Pancreas (tissue), 10 donors: ENCODE results near the gene TSPEAR. TPM values are rescaled to one million over a fixed set of nuclear protein-coding genes. Genes with fewer than 3 reads are reported as not detected.

Source experiments
- ATAC-seq, 4 donors: fragments of 200-7000 bp; cut with Tn5 transposase; one replicate each; pipeline versions ENCODE4 v1.8.0 to v1.9.1; 2020; ENCODE audit warnings: mild to moderate bottlenecking in 4 of 4, moderate library complexity in 4 of 4
- DNase-seq, 6 donors: peaks; one replicate each; pipeline ENCODE4 v3.0.0-alpha.2; 2020
- FAIRE-seq: peaks from 2 replicates; lab custom pipeline; 2012; peaks lifted over from hg19 to GRCh38; lab: Jason Lieb, UNC
- H3K27ac ChIP-seq, 4 donors: fragments of 200-600 bp; sonication (generic); 1 replicate in 3 of 4; 2 replicates in 1 of 4; pipeline versions ENCODE4 v1.5.0 to v1.8.0; 2020
- H3K27me3 ChIP-seq, 4 donors: fragments of 200-600 bp; one replicate each; pipeline ENCODE4 v1.8.0; 2021
- H3K36me3 ChIP-seq, 3 donors: fragments of 200-600 bp; sonication (generic) in 1 of 3; one replicate each; pipeline versions ENCODE4 v1.5.0 to v1.8.0; 2020 to 2021
- H3K4me1 ChIP-seq, 3 donors: fragments of 200-600 bp; one replicate each; pipeline ENCODE4 v1.8.0; 2021
- H3K4me3 ChIP-seq, 4 donors: fragments of 200-600 bp; sonication (generic) in 2 of 4; one replicate each; pipeline versions ENCODE4 v1.5.0 to v1.8.0; 2020 to 2021
- H3K9me3 ChIP-seq, 4 donors: fragments of 200-600 bp; one replicate each; pipeline ENCODE4 v1.8.0; 2021
- WGBS, 2 donors: extraction: QIAGEN DNeasy Blood & Tissue Kit; methylation state at CpG; one replicate each; pipeline ENCODE4 v1.1.7; 2013; 5-methylcytosine and 5-hydroxymethylcytosine counted together
- intact Hi-C, 3 donors: fragments of 100-400 bp; cut with DNase I; formaldehyde crosslinking; loops; one replicate each; pipeline versions ENCODE4 v1.11.1 to v1.14.2; 2022
- polyA plus RNA-seq, 2 donors: library from polyadenylated mRNA; stranded (reverse); fragments of 200-250 nt; gene quantifications; one replicate each; pipeline ENCODE4 v1.2.3, GENCODE V29; 2013
- total RNA-seq, 6 donors: library from RNA; stranded (reverse); fragmentation: NEBNext Ultra II Directional in 4 of 6; extraction: Animal tissue kit (Norgen Biotek cat#: 25700) in 4 of 6; gene quantifications; one replicate each; pipeline versions ENCODE4 v1.2.1 to v1.2.4, GENCODE V29; 2021 to 2023
- TF ChIP-seq, protein P1 (sequence below), 4 donors: fragments of 200-600 bp; sonication (generic) in 3 of 4; IDR thresholded peaks; one replicate each; pipeline versions ENCODE4 v1.5.0 to v1.8.0; 2021; ENCODE audit warnings: antibody characterized with exemption in 4 of 4
- donor health status: healthy with polysubstance abuse.
- donor health status: DM: no; HTN: no; CAD: no; lungs with moderate emphysema.
- donor health status: DM: no; HTN: no; CAD: no.
- donor health status: control.
- donor health status: control.
- donor health status: Bipolar disorder and iron deficiency.
- donor health status: DM: yes; HTN: yes; CAD: no.
- donor health status: DM: no; HTN: no; CAD: no.
- donor health status: DM: no; HTN: no; CAD: no.
- donor health status: DM: yes; HTN: yes; CAD: no.

Gene TSPEAR
- total and polyA plus RNA-seq, 8 donors, result 0.05 to 1.4 (median 0.25) TPM; not detected in 1

DNA sequence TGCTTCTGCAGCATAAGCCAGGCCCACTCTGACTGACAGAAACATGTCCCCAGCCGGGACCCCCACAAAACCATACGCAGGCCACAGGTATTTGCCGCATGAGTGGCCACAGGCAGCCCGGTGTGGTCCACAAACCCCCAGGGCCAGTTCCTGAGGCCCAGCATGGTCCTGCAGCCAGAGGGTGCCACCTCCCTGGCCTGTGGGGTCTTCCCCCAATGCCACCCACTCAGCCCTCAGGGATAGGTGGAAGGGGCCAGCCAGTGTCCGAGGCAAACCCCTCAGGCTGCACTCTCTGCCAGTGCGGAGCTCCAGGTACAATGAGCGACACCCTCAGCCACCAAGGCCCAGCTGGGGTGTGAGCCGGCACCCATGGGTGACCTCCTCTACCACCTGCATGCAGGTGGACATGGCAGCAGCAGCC lies 46.8 kb upstream of the TSPEAR start:
- H3K27me3 ChIP-seq, result no peaks in the 10 kb centered on the region
- no peak overlapping the region for H3K27ac ChIP-seq
- ATAC-seq, result no peak
- 90 to 98% methylated on average over 8 of the region's 8 CpGs for WGBS, 2 donors
- intact Hi-C loops, result no loop called here
- no peaks in the 10 kb centered on the region for H3K36me3 ChIP-seq
- TF ChIP-seq, protein P1, sequence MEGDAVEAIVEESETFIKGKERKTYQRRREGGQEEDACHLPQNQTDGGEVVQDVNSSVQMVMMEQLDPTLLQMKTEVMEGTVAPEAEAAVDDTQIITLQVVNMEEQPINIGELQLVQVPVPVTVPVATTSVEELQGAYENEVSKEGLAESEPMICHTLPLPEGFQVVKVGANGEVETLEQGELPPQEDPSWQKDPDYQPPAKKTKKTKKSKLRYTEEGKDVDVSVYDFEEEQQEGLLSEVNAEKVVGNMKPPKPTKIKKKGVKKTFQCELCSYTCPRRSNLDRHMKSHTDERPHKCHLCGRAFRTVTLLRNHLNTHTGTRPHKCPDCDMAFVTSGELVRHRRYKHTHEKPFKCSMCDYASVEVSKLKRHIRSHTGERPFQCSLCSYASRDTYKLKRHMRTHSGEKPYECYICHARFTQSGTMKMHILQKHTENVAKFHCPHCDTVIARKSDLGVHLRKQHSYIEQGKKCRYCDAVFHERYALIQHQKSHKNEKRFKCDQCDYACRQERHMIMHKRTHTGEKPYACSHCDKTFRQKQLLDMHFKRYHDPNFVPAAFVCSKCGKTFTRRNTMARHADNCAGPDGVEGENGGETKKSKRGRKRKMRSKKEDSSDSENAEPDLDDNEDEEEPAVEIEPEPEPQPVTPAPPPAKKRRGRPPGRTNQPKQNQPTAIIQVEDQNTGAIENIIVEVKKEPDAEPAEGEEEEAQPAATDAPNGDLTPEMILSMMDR (IDR thresholded peaks at IDR 0.05), result no peak
- H3K4me3 ChIP-seq, result no peak overlapping the region
- no peaks in the 10 kb centered on the region for H3K4me1 ChIP-seq
- no peaks in the 10 kb centered on the region for H3K9me3 ChIP-seq
- no peak for DNase-seq
- no peak for FAIRE-seq

- 79 to 86% methylated on average over 6 of the region's 6 CpGs for WGBS, 2 donors
- intact Hi-C loops, result no loop called here
- no peaks in the 10 kb centered on the region for H3K4me1 ChIP-seq
- no peak for FAIRE-seq
- H3K36me3 ChIP-seq, result no peaks in the 10 kb centered on the region
- H3K27me3 ChIP-seq, result no peaks in the 10 kb centered on the region
- no peaks in the 10 kb centered on the region for H3K9me3 ChIP-seq
- DNase-seq, result no peak
- no peak overlapping the region for H3K4me3 ChIP-seq
- TF ChIP-seq, protein P1 (IDR thresholded peaks at IDR 0.05), result no peak
- no peak overlapping the region for H3K27ac ChIP-seq
- no peak for ATAC-seq
These were observed 46.4 kb upstream of the TSPEAR start for GRCh38 chr21:44757731-44758130.

GRCh38 chr21:44756423-44757185 lies 45.2 kb upstream of the TSPEAR start:
- intact Hi-C loops, result no loop called here
- Histone ChIP-seq H3K9me3 (no peaks in the 10 kb centered on the region), H3K4me3 (no peak overlapping the region), H3K27ac (no peak overlapping the region), H3K4me1 (no peaks in the 10 kb centered on the region), H3K27me3 (no peaks in the 10 kb centered on the region), H3K36me3 (no peaks in the 10 kb centered on the region)
- DNase-seq, result no peak
- 80 to 89% methylated on average over 23 of the region's 23 CpGs for WGBS, 2 donors
- ATAC-seq, result no peak
- no peak for FAIRE-seq
- TF ChIP-seq, protein P1 (IDR thresholded peaks at IDR 0.05), result no peak

- WGBS, 2 donors, result 81 to 85% methylated on average over 5 of the region's 5 CpGs
- TF ChIP-seq, protein P1 (IDR thresholded peaks at IDR 0.05), result no peak
- Histone ChIP-seq H3K27ac (no peak overlapping the region), H3K4me1 (no peaks in the 10 kb centered on the region), H3K27me3 (peaks cover 0 to 6% (median 0%) of the 10 kb centered on the region in 4 donors), H3K4me3 (no peak overlapping the region), H3K9me3 (no peaks in the 10 kb centered on the region), H3K36me3 (no peaks in the 10 kb centered on the region)
- no peak for DNase-seq
- intact Hi-C loops, result no loop called here
- FAIRE-seq, result no peak
- no peak for ATAC-seq
These were observed 43.9 kb upstream of the TSPEAR start for GRCh38 chr21:44755227-44755626.

DNA sequence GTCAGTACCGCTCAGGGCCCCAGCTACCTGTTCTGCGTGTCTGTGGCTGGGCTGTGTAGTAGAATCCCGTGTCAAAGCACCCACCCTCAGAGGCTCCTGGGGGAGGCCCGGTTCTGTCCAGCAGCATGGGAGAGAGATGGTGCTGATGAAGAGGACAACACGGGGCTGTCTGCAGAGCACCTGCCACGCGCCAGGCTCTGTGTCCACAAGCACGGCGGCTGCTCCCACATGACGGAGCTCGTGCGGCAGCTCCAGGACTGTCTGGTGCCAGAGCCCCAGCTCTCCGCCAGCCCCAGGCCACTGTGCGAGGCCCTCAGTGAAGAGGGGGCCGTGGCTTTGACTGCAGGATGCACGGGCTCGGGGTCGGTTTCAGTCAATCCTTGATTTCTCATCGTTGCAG lies 42.0 kb upstream of the TSPEAR start:
- Histone ChIP-seq H3K4me3 (no peak overlapping the region), H3K4me1 (no peaks in the 10 kb centered on the region), H3K27ac (no peak overlapping the region), H3K27me3 (peaks cover 0 to 6% (median 0%) of the 10 kb centered on the region in 4 donors), H3K9me3 (no peaks in the 10 kb centered on the region), H3K36me3 (no peaks in the 10 kb centered on the region)
- no peak for ATAC-seq
- no peak for FAIRE-seq
- DNase-seq, result no peak
- TF ChIP-seq, protein P1 (IDR thresholded peaks at IDR 0.05), result no peak
- intact Hi-C loops, result no loop called here
- 72 to 76% methylated on average over 18 to 19 of the region's 19 CpGs for WGBS, 2 donors
